GM18861 (cell line): ENCODE data around the gene FUT2.
"Not testable (repeated sequence)": the region's sequence is repeated elsewhere in the genome, so short reads cannot be mapped to it uniquely, and the experiment has no call there.

ENCODE experiments used
- ATAC-seq: cut with Tn5 transposase; IDR thresholded peaks from one replicate; pipeline ENCODE4 v1.9.1; 2021; ENCODE audit not compliant: unreplicated experiment

FUT2 gene

DNA sequence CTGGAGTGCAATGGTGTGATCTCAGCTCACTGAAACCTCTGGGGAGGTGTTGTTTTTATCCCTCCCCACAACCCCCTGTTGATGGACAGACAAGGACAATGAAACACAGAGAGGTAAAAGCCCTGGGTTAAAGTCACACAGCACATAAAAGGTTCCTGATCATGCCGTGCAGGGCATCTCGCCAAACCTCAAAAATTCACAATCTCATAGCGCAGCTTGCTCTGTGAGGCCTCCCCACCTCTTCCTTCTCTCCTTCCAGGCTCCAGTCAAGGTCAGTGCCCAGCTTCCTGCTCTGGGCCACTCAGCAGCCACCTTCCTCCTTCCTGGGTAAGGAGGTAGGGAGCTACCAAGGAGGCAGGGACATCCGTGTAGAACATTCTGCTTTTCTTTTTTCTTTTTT, 2.3 kb downstream of the FUT2 start:
- no peak for ATAC-seq

DNA sequence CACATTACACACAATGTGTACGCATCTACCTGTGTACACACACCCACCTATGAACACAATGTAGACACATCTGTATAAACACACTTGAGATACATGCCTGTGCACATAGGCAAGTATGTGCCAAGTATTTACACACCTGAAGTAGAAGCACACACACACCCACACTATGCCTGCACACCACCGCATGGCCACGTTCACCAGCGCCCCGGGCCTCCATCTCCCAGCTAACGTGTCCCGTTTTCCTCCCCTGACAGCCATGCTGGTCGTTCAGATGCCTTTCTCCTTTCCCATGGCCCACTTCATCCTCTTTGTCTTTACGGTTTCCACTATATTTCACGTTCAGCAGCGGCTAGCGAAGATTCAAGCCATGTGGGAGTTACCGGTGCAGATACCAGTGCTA, 6.9 kb downstream of the FUT2 start:
- no peak for ATAC-seq

DNA sequence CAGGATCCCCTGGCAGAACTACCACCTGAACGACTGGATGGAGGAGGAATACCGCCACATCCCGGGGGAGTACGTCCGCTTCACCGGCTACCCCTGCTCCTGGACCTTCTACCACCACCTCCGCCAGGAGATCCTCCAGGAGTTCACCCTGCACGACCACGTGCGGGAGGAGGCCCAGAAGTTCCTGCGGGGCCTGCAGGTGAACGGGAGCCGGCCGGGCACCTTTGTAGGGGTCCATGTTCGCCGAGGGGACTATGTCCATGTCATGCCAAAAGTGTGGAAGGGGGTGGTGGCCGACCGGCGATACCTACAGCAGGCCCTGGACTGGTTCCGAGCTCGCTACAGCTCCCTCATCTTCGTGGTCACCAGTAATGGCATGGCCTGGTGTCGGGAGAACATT, 7.5 kb downstream of the FUT2 start:
- no peak for ATAC-seq

DNA sequence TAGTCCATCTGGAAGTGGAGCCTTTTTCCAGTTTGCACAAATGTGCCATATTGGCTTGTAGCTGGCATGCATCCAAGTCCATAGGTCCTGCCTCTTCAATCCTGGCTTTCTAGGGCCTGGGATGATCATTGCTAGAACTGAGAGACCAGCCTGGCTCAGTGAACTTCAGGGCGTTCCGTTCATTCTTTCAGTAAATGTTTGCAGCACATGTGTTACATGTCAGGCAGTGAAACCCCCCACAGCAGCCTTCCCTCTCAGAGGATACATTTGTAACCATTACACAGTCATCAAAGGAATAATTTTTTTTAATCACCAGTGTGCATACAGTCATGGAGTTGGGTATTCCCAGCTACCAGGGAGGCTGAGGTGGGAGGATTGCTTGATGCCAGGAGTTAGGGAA, 9.7 kb downstream of the FUT2 start:
- no peak for ATAC-seq

DNA sequence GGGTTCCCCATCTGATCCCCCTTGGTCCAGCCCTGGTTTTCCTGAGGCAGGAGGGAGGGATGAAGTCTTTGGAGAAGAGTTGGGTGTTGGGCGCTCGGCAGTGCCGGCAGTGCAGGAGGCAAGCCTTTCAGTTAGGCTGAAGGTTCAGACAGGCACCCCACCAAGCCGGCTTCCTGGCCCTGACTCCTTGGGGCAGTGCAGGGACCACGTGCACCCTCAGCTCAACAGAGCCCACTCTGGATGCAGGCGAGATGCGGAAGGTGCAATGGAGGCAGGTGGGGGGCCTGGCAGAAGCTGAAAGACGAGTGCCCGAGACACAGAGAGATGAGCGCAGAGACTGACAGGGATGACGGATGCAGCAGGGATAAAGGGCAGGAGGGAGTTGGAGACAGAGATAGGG, 12.7 kb downstream of the FUT2 start:
- no peak for ATAC-seq

DNA sequence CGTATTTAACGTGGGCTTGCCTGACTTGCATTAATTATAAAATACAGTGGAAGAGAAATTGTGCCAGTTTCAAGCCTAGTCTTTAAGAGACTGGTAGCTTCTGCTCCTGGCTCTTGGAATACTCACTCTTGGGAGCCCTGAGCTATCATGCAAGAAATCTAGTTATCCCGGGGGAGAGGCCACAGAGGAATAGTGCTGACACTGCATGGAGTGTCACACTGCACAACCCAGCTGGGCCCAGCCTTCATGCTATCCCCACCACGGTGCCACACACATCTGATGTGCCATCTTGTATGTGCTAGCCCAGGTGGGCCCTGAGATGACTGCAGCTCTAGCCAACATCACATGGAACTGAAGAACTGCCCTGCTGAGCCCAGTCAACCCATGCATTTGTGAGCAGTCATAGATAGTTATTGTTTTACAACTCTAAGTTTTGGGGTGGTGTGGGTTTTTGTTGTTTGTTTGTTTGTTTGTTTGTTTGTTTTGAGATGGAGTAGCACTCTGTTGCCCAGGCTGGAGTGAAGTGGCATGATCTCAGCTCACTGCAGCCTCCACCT, 15.4 kb downstream of the FUT2 start:
- ATAC-seq, result no peak

DNA sequence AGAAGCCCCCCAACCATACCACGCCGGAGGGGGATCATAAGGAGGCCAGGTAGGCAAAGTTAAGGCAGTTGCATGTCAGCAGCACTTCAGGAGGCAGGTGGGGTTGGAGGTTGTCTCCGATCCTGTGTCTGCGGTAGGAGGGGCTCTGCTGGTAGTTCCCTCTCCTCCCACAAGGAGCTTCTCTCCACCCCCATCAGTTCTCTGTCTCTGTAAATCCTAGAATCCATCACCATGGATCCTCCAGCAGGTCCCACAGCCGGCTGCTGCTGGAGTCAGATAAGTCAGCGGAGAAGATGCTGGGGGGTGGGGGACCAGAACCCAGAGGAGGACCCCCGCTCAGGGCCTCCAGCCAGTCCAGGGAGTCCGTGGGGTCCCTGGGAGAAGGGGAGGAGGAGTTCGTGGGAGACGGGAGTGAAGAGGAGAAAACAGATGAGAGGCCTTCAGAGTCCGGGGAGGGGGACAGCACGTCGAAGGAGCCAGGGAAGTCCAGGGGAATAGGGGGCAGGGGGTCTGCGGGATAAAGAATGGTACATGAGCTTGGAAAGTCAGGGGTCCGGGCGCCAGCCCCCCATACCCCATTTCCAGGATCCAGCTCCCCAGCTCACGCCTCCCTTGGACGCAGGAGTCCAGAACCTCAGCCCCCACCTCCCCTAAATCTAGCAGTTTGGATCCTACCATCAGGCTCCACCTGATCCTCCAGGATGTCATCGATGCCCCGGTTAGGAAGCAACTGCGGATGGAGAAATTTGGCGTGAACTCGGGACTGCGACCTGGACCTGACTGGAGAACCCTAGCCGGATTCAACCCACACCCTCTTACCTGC, 17.5 kb downstream of the FUT2 start:
- ATAC-seq, result no peak

DNA sequence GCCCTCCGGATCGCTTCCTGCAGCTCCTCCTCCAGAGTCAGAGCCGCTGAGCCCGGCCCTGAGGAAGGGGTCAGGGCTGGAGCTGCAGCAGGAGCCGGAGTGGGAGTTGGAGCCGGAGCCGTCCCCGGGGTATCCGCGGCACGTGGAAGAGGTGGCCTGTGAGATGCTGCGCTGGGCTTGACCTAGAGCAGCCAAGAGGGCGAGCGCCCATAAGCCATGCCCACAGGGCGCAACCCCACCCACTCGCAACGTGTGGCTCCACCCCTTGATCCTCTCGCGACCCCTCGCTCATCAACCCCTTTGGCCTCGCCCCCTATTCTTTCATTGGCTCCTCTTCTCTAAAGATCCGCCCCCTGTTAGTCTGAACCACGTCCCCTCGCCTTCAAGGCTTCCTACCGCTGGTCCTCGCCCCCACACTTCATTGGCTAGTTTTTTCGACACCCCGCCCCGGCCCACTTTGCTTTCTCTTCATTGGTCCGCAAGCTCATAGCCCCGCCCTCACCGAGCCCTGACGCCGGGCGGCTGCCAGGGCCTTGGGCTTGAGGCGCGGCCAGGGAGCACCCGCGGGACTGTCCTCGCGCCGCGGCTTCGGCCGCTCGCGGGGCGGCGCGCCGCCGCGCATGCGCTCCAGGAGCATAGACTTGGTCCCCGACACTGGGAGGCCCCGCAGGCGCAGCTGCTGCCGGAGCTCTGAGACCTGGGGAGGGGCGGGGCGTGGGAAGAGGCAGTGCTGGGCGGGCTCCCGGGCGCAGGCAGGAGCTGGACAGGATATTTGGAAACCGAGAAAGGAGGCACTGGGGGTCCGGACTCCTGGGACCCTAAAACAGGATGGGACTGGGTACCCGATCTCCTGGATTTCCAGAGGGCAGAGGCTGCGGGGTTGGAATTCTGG, 18.3 kb downstream of the FUT2 start:
- ATAC-seq, result peak; percentile 82

DNA sequence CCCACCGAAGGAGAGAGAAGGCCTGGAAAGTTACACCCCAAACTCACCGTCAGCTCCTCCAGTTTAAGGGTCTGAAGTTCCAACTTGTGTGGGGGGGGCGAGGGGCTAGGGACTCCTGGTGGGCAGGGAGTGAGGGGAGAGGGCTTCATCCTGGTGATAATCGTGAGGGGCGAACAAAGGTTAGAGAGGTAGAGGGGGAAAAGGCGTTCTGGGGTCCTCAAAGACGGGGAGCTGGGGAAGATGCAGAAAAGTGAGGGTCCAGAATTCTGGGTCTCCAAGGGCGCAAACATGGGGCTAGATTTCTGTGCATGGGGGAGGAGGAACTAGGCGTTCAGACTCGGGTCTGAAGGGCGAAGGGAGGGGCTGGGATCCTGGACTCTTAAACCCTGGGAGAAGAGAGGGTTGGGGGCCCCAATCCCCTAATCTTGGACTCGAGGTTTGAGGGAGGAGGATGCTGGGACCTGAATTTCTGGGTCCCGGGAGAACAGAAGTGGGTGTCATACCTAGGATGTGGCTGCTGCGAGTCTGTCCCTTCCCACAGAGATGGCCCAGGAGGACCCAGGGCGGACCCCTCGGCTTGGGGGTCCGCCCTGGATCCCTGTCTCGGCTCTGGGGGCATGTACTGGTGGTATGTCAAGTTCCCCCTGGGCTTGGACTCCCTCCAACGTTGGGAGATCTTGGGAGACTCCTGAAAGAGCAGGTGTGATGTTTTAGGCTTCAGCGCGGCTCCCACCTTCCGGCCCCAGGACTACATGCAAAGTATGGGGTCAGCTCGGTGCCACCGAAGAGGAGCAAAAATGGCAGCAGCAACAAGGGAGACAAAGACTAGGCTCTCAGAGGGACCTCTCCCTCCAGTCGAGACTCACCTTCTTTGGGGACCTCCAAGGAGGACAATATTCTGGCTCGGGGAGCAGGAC, 19.2 kb downstream of the FUT2 start:
- no peak for ATAC-seq

DNA sequence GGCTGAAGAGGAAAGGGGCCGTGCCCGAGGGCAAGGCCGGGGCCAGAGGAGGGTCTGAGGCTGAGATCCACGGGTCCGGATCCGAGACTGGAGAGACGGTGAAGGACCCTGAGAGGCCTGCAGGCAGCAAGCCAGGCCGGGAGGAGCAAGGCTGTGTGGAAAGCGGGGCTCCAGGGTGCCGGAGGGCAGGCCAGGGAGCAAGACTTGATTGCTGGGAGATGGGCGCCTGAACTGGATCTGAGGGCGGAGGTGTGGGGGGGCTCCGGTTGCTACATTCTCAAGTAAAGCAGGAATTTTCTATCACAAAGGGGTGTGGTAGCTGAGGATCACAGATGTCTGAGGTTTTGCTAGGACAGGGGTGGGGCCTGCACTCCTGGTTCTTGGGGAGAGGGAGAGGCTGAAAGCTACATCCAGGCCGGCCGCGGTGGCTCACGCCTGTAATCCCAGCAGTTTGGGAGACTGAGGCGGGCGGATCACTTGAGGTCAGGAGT, 20.0 kb downstream of the FUT2 start:
- ATAC-seq, result no peak

DNA sequence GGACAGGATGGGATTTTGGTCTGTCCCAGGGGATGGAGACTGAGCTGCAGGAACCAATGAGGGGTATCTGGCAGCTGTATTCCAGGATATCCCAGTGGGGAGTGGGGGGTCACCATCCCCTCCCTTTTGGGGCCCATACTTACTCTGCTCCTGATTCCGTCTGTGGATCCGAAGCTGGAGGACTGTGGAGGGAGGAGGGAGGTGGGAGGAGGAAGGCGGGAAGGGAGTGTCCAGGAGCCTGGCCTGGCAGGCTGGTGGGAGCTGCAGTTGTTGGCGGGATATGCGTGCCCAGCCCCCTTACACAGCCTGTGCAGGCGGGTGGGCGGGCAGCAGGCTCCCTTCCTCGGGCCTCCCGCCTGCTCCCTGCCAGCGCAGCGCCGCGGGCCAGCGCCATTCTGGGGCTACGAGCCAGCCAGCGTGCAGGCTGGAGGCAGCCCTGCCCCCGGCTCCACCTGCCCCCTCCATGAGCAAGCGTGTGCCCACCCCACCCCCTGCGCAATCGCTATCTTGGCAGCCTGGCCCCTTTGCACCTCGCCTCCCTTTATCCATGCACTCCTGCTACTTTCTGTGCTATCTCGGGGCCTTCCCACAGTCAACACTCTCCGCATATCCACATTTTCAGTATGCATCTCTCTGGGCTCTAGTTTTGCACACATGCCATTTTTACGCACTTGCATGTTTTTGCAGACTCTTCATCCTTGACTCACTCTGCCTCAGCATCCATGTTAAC, 21.0 kb downstream of the FUT2 start:
- no peak for ATAC-seq

DNA sequence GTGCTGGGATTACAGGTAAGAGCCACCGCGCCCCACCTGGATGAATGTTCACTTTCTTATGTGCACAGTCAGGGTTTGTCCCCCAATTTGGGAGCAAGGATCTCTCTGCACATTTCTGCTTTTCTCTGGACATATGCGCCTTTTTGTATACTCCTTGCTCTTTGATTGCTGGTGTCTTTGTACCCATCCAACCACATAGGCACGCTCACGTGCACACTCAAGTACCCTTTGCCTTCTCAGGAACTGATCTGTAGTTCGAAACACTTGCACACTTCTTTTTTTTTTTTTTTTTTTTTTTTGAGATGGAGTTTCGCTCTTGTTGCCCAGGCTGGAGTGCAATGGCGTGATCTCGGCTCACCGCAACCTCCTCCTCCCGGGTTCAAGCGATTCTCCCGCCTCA, 22.3 kb downstream of the FUT2 start:
- ATAC-seq, result not testable (repeated sequence)

DNA sequence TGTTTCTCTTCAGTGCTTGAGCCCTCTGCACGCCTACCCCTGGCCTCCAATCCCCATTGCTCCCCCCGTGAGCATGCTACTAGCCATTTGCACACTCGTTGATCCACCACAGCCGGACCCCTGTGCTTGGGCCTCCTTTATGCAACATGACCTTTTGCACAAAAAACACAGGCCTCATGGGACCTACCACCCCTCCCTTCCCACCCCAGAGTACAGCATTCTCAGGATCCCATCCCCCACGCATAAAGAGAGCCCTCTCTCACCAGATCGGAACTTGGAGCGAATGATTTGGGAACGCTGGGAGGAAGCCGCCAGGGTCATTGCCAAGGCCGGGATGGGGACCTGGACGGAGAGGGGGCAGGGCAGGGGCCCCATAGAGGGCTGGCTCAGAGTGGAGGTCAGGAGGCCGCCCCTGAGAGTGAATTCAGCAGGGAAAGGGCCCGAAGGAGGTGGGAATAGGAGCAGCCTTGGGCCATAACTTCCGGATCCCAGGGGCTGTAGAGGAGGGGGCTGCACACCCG, 23.0 kb downstream of the FUT2 start:
- no peak for ATAC-seq

DNA sequence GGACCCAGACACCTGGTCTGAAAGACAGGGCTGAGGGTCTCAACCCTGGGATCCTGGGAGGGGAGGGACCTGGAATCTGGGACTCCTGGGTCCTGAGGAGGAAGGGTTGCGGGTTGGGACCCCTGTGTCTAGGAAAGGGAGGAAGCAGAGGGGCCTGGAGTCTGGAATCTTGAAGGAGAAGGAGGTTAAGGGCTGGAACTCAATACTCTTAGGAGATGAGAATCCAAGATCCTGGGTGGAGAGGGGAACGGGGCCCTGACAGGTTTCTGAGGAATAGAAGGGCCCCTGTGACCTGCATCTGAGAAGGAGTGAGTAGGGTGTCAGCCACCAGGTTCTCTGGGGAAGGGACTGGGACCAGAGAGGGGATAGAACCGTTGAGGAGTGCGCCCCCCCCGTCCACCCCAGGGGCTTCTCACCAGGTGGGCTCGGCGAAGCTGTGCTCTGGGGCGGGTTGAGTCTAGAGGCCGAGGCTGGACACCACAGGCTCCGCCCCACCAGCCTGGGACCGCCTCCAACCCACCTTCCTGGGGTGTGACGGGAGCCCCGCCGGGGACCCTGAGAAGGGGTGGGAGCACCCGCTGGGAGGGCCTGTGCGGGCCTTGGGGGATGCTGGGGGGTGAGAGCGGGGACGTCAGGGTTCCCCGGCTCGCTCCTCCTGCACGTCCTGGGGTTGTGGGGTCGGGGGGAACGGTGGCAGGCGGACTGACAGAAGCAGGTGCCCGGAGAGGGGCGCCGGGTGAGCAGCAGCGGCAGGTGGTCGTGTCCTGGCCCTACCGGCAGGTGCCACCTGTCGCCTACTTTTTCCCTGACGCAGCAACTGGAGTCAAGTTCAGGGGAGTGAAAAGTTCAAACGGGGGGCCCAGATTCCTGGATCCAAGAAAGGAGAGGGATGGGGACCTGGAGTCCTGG, 23.7 kb downstream of the FUT2 start, which contains the start of gene MAMSTR:
Gene MAMSTR, minus strand, starts transcription at position 463 of the 909 bp plus-strand sequence. CDS start 694 bp downstream, outside the sequence.
- no peak for ATAC-seq

DNA sequence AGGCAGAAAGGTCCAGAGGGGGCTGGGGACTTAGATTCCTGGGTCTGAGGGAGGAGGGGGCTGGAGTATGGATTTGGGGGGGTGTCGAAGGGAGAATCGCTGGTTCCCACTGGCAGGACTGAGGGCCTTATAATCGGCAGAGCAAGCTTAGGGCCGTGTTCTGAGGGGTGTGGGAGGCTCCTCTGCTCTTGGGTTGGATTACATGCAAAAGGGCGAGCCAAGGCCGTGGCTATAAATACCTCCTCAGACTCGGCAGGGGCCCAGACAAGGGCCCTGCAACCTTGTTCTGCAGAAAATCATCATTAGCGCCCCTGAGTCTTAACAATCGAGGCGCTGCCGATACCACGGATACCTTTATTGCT, 24.5 kb downstream of the FUT2 start:
- ATAC-seq, result no peak

DNA sequence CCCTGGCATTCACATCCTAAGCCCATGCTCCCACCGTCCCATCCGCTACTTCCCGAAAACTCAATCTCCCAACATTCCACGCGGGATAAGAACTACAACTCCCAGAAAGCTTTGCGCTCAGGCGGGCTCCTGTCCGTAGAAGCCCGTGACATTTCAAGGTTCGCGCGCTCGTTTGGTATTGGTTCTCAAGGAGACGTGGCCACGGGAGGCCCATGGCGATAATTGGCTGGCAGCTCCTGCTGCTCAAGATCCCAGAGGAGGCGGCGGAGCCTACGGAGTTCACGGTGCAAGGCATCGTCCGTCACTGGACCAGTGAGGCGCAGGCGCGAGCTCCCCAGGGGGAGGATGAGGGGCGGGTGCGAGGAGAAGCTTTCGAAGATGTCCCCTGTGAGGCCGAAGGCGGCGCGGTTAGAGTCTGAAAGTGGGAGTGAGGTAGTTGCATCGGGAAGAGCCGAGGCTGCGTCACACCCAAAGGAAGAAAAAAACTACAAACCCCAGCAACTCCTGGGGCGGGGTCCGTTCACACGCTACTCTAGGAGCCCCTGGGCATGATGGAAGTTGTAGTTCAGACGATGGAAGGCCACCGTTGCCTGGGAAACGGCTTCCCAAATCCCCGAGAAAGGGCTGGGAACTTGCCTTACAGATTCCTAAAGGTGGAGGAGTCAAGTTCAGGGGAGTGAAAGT, 25.0 kb downstream of the FUT2 start:
- ATAC-seq, result peak; percentile 71

DNA sequence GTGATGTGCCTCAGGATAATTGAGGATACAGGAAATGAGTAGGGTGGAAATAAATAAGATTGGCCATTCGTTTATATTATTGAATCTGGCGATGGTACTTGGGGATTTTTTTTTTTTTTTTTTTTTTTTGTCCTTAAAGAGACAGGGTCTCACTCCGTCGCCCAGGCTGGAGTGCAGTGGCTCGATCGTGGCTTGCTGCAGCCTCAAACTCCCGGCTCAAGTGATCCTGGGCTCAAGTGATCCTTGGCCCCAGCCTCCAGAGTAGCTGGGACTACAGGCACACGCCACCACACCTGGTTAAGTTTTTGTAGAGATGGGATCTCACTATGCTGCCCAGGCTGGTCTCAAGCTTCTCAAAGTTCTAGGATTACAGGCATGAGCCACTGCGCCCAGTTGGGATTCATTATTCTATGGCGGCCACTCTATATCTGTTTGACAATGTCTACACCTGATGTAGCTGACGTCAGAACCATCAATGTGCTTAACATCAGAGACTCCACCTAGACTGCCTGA, 26.5 kb downstream of the FUT2 start:
- ATAC-seq, result no peak
